GM21360 (cell line): ENCODE measurements around the gene FBXO21.
A peak's percentile ranks its signal among the peaks of the same experiment; 100 is the strongest.
"Not testable (repeated sequence)": the region's sequence is repeated elsewhere in the genome, so short reads cannot be mapped to it uniquely, and the experiment has no call there.

Experiments used
- ATAC-seq: cut with Tn5 transposase; IDR thresholded peaks from one replicate; pipeline ENCODE4 v1.9.1; 2021; ENCODE audit warnings: mild to moderate bottlenecking, moderate library complexity; ENCODE audit not compliant: unreplicated experiment

The FBXO21 gene

GRCh38 chr12:117202033-117202432 lies 11.8 kb upstream of the FBXO21 start:
- no peak for ATAC-seq

GRCh38 chr12:117199956-117200744 lies 9.9 kb upstream of the FBXO21 start:
- ATAC-seq = not testable (repeated sequence)

- not testable (repeated sequence) for ATAC-seq
Observed at GRCh38 chr12:117196334-117196733, 6.1 kb upstream of the FBXO21 start.

DNA sequence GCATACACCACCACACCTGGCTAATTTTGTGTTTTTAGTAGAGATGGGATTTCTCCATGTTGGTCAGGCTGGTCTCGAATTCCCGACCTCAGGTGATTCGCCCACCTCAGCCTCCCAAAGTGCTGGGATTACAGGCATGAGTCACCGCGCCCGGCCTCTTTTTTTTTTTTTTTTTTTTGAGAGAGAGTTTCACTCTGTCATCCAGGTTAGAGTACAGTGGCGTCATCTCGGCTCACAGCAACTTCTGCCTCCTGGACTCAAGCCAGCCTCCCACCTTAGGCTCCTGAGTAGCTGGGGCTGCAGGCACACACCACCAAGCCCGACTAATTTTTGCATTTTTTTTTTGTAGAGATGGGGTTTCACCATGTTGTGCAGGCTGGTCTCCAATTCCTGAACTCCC lies 4.8 kb upstream of the FBXO21 start:
- not testable (repeated sequence) for ATAC-seq

GRCh38 chr12:117193903-117194302 lies 3.6 kb upstream of the FBXO21 start:
- no peak for ATAC-seq

DNA sequence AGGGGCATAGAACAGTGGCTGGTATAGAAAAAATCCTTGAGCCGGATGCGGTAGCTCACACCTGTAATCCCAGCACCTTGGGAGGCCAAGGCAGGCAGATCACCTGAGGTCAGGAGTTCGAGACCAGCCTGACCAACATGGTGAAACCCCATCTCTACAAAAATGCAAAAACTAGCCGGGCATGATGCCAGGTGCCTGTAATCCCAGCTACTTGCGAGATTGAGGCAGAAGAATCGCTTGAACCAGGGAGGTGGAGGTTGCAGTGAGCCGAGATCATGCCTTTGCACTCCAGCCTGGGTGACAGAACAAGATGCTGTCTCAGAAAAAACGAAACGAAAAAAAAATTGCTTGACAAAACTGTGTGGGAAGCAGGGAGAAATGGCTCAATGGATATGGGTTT lies 2.3 kb upstream of the FBXO21 start:
- ATAC-seq = not testable (repeated sequence)

- ATAC-seq = no peak
Observed at GRCh38 chr12:117192057-117192456, 1.8 kb upstream of the FBXO21 start.

GRCh38 chr12:117189725-117190209 lies 503 bp downstream of the FBXO21 start:
- ATAC-seq = peak; percentile 29

GRCh38 chr12:117188961-117189724 lies 1.1 kb downstream of the FBXO21 start:
- no peak for ATAC-seq

DNA sequence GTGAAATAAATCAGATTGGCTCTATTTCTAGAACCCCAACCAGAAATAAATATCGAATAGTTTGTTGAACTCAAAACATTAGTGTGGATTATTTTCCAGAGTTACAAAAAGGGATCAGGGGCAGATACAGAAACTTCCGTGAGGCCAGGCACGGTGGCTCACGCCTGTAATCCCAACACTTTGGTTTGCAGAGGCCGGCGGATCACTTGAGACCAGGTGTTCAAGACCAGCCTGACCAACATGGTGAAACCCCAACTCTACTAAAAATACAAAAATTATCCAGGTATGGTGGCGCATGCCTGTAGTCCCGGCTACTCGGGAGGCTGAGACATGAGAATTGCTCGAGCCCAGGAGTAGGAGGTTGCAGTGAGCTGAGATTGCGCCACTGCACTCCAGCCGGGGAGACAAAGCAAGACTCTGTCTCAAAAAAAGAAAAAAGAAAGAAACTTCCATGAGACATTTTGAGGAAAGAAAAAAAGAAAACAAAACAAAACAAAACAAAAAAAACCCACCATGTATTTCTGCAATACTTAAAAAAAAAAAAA lies 2.1 kb downstream of the FBXO21 start:
- no peak for ATAC-seq

DNA sequence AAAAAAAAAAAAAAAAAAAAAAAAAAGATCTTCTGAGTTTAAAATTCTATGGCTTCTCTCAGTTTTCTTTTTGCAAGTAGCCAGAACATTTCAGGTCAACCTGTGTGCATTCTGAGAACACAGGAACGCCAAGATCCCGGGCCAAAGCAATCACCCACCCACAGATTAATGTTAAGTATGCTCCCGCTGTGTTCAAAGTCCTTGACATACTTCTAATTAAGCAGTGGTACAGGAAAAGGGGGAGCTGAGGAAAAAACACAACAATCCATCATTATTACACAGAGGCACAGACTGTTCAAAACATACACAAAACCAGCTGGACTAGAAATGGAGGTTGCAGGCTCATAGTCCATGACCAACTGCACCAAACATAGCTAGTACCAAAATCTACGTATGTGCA lies 2.8 kb downstream of the FBXO21 start:
- ATAC-seq = no peak

DNA sequence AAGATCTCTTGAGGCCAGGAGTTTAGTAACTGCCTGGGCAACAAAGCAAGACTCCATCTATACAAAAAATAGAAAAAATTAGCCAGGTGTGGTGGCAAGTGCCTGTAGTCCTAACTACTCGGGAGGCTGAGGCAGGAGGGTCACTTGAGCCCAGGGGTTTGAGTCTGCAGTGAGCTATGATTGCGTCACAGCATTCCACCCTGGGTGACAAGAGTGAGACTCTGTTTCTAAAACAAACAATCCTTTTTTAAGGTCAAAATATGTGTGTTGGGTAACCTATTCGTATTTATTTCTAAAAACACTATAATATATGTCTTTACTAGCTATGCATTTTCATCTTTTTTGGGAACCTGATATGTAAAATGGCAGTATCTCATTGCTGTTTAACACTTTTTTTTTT lies 7.4 kb downstream of the FBXO21 start:
- no peak for ATAC-seq

DNA sequence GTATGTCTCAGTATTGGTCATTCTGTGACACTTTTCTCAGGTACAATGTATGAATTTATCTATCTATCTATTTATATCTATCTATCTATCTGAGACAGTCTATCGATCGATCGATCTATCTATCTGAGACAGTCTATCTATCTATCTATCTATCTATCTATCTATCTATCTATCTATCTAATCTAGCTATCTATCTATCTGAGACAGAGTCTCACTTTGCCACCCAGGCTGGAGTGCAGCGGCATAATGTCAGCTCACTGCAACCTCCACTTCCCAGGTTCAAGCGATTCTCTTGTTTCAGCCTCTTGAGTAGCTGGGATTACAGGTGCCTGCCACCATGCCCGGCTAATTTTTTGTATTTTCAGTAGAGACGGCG lies 8.8 kb downstream of the FBXO21 start:
- ATAC-seq = not testable (repeated sequence)

- ATAC-seq = no peak
Observed at GRCh38 chr12:117180758-117181467, 9.4 kb downstream of the FBXO21 start.

- ATAC-seq = no peak
Observed at GRCh38 chr12:117178745-117179144, 11.5 kb downstream of the FBXO21 start.

GRCh38 chr12:117178301-117178700 lies 12.0 kb downstream of the FBXO21 start:
- no peak for ATAC-seq

GRCh38 chr12:117172168-117172567 lies 18.1 kb downstream of the FBXO21 start:
- no peak for ATAC-seq

- ATAC-seq = no peak
Observed at GRCh38 chr12:117171499-117172162, 18.6 kb downstream of the FBXO21 start.

DNA sequence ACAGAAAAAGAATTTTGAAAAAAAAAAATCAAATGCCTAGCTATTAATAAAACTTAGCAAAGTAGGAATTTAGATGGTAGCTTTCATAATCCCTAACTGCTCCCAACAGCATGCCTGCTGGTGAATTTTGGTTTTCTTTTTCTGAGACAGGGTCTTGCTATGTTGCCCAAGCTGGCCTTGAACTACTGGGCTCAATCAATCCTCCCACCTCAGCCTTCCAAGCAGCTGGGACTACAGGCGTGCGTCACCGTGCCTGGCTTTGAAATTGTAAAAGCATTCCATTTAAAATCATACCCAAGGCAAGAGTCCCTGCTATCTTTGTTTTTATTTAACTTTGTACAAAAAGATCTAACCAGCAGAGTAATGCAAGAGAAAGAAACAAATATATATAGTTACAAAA lies 20.7 kb downstream of the FBXO21 start:
- ATAC-seq = no peak

DNA sequence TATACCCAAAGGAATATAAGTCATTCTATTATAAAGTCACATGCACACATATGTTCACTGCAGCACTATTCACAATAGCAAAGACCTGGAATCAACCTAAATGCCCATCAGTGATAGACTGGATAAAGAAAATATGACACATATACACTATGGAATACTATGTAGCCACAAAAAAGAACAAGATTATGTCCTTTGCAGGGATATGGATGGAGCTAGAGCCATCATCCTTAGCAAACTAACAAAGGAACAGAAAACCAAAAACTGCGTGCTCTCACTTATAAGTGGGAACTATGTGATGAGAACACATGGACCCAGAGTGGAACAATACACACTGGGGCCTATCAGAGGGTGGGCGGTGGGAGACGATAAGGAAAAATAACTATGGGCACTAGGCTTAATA lies 21.3 kb downstream of the FBXO21 start:
- no peak for ATAC-seq

DNA sequence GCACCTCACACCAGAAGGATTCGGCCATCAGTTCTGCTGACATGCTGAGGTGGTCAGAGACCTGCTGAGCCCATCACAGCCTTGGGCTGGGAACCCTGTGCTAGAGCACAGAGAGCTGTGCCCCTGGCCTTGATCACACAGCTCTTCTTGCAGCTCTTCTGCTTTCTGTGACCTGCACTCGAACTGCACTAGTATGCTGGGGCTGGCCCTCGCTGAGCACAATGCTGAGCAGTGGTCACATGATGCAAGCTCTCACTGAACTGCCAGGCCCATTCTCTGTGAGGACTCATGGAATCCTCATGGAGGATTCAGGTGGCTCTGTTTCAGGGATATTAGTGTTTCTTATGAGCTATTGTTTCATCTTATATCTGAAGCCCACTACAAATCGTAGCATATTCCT lies 22.5 kb downstream of the FBXO21 start:
- ATAC-seq = no peak
